Measurements from ENCODE around the gene OLFML2B. TPM values are rescaled to one million over a fixed set of nuclear protein-coding genes. Genes with fewer than 3 reads are reported as not detected.
"Not testable (repeated sequence)": the region's sequence is repeated elsewhere in the genome, so short reads cannot be mapped to it uniquely, and the experiment has no call there.

The OLFML2B gene
- total RNA-seq, 4 donors from 2014 or later, result 0.11 to 5.7 (median 1.7) TPM

- Histone ChIP-seq H3K4me3 (no peak overlapping the region), H3K27ac (no peak overlapping the region), H3K36me3 (no peaks in the 10 kb centered on the region), H3K4me1 (no peaks in the 10 kb centered on the region), H3K9me3 (no peaks in the 10 kb centered on the region), H3K27me3 (peaks cover 0 to 15% (median 0%) of the 10 kb centered on the region in 4 donors)
- no peak for DNase-seq
- 95 to 100% methylated on average over 1 of the region's 1 CpG for WGBS, 2 donors
- TF ChIP-seq, protein P1, sequence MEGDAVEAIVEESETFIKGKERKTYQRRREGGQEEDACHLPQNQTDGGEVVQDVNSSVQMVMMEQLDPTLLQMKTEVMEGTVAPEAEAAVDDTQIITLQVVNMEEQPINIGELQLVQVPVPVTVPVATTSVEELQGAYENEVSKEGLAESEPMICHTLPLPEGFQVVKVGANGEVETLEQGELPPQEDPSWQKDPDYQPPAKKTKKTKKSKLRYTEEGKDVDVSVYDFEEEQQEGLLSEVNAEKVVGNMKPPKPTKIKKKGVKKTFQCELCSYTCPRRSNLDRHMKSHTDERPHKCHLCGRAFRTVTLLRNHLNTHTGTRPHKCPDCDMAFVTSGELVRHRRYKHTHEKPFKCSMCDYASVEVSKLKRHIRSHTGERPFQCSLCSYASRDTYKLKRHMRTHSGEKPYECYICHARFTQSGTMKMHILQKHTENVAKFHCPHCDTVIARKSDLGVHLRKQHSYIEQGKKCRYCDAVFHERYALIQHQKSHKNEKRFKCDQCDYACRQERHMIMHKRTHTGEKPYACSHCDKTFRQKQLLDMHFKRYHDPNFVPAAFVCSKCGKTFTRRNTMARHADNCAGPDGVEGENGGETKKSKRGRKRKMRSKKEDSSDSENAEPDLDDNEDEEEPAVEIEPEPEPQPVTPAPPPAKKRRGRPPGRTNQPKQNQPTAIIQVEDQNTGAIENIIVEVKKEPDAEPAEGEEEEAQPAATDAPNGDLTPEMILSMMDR (IDR thresholded peaks at IDR 0.05), result no peak
- TF ChIP-seq POLR2A (IDR thresholded peaks at IDR 0.05), result no peak
- intact Hi-C loops (cut with DNase I), result no loop called here
These were observed 36.6 kb upstream of the OLFML2B start for GRCh38 chr1:162060314-162060713.

- 50 to 54% methylated on average over 3 of the region's 3 CpGs for WGBS, 2 donors
These were observed 36.1 kb upstream of the OLFML2B start for GRCh38 chr1:162059721-162060120.

GRCh38 chr1:162056579-162056978 lies 32.9 kb upstream of the OLFML2B start:
- intact Hi-C loops (cut with DNase I), result loop anchor here (5.0 kb wide), 1 partner anchor 216 kb away; no protein-coding TSS in a partner anchor
- no peak for TF ChIP-seq POLR2A (IDR thresholded peaks at IDR 0.05)
- TF ChIP-seq, protein P1 (IDR thresholded peaks at IDR 0.05), result no peak
- 77 to 84% methylated on average over 3 of the region's 3 CpGs for WGBS, 2 donors

More at GRCh38 chr1:162059721-162060120, 36.1 kb upstream of the OLFML2B start:
- TF ChIP-seq POLR2A (IDR thresholded peaks at IDR 0.05), result no peak
- TF ChIP-seq, protein P1 (IDR thresholded peaks at IDR 0.05), result no peak
- DNase-seq, result no peak
- no peak overlapping the region for H3K27ac ChIP-seq
- H3K4me1 ChIP-seq, result no peaks in the 10 kb centered on the region
- no peaks in the 10 kb centered on the region for H3K9me3 ChIP-seq
- H3K27me3 ChIP-seq, result peaks cover 0 to 9% (median 0%) of the 10 kb centered on the region in 4 donors
- H3K36me3 ChIP-seq, result no peaks in the 10 kb centered on the region
- no peak overlapping the region for H3K4me3 ChIP-seq
- intact Hi-C loops (cut with DNase I), result loop anchor here (5.0 kb wide), 1 partner anchor 213 kb away; no protein-coding TSS in a partner anchor

DNA sequence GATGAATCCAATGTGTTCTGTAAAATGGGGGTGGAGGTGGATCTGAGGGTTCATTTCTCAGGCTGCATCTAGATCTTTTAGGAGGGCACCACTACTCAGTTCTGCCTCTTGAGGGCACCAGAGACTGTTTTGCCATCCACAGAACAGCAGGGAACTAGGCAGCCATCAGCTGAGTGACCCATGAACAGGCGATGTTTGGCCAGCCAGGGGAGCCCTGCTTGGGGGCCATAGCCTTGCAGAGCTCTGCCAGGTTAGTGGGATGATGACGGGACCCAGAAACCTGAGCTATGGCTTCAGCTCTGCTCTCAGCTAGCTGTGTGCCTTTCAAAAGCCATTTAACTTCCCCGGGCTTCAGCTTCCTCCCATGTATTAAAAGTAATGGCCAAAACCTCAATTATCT lies 32.4 kb upstream of the OLFML2B start:
- Histone ChIP-seq H3K9me3 (no peaks in the 10 kb centered on the region), H3K4me3 (no peak overlapping the region), H3K4me1 (no peaks in the 10 kb centered on the region), H3K27ac (no peak overlapping the region), H3K27me3 (peaks cover 0 to 7% (median 0%) of the 10 kb centered on the region in 4 donors), H3K36me3 (no peaks in the 10 kb centered on the region)
- WGBS, 2 donors, result 29 to 86% methylated on average over 1 to 3 of the region's 3 CpGs
- TF ChIP-seq, protein P1 (IDR thresholded peaks at IDR 0.05), result peak; percentile 34 to 88 (median 81)
- no peak for TF ChIP-seq POLR2A (IDR thresholded peaks at IDR 0.05)
- DNase-seq, result no peak
- intact Hi-C loops (cut with DNase I), result loop anchor here (5.0 kb wide), 1 partner anchor 216 kb away; no protein-coding TSS in a partner anchor

More at GRCh38 chr1:162056579-162056978, 32.9 kb upstream of the OLFML2B start:
- Histone ChIP-seq H3K36me3 (no peaks in the 10 kb centered on the region), H3K4me3 (no peak overlapping the region), H3K27me3 (peaks cover 0 to 7% (median 0%) of the 10 kb centered on the region in 4 donors), H3K27ac (no peak overlapping the region), H3K4me1 (no peaks in the 10 kb centered on the region), H3K9me3 (no peaks in the 10 kb centered on the region)
- DNase-seq, result no peak

GRCh38 chr1:162055062-162055461 lies 31.4 kb upstream of the OLFML2B start:
- intact Hi-C loops (cut with DNase I), result loop anchor here (5.0 kb wide), 1 partner anchor 217 kb away; no protein-coding TSS in a partner anchor
- WGBS, 2 donors, result 35 to 39% methylated on average over 3 of the region's 3 CpGs
- TF ChIP-seq, protein P1 (IDR thresholded peaks at IDR 0.05), result no peak
- TF ChIP-seq POLR2A (IDR thresholded peaks at IDR 0.05), result no peak

DNA sequence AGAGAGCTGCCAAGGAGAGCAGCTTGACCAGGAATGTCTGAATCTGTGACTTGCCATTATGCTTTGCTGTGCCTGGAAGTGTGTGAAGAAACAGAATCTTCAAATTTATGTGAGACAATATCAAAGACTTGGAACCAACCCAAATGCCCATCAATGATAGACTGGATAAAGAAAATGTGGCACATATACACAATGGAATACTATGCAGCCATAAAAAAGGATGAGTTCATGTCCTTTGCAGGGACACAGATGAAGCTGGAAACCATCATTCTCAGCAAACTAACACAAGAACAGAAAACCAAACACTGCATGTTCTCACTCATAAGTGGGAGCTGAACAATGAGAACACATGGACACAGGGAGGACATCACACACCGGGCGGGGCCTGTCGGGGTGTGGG lies 30.3 kb upstream of the OLFML2B start:
- peaks cover 0 to 11% (median 0%) of the 10 kb centered on the region in 4 donors for H3K27me3 ChIP-seq
- H3K4me3 ChIP-seq; H3K9me3 ChIP-seq; H3K36me3 ChIP-seq; DNase-seq; intact Hi-C loops (cut with DNase I); H3K27ac ChIP-seq; H3K4me1 ChIP-seq: not testable (repeated sequence)
- WGBS, 2 donors, result 90% methylated on average over 3 of the region's 3 CpGs; no CpG with 5 or more reads in 1 of the 2 donors

More at GRCh38 chr1:162055062-162055461, 31.4 kb upstream of the OLFML2B start:
- Histone ChIP-seq H3K9me3 (no peaks in the 10 kb centered on the region), H3K4me3 (no peak overlapping the region), H3K4me1 (no peaks in the 10 kb centered on the region), H3K27ac (no peak overlapping the region), H3K27me3 (peaks cover 0 to 11% (median 0%) of the 10 kb centered on the region in 4 donors), H3K36me3 (no peaks in the 10 kb centered on the region)
- DNase-seq, result no peak

Measured in esophagus squamous epithelium (tissue), 5 donors.